GM21576 (cell line): ENCODE measurements around the gene OR10AG1.

Source experiments
- ATAC-seq: cut with Tn5 transposase; IDR thresholded peaks from one replicate; pipeline ENCODE4 v1.9.1; 2021; ENCODE audit warnings: mild to moderate bottlenecking, moderate library complexity; ENCODE audit not compliant: unreplicated experiment

The OR10AG1 gene

GRCh38 chr11:55969845-55970244 is at the start of gene OR10AG1:
OR10AG1 (minus strand) TSS chr11:55969945; CDS start chr11:55969907, 38 bp downstream.
- ATAC-seq, result no peak

- no peak for ATAC-seq
Measured at GRCh38 chr11:56013805-56014204, 44.1 kb upstream of the OR10AG1 start.

- ATAC-seq, result no peak
Measured at GRCh38 chr11:56010716-56011115, 41.0 kb upstream of the OR10AG1 start.

- no peak for ATAC-seq
Measured at GRCh38 chr11:55994525-55994924, 24.8 kb upstream of the OR10AG1 start, which contains the start of gene OR5F1. OR5F1 (minus strand) TSS chr11:55994625; CDS start chr11:55994625, 0 bp downstream.

- ATAC-seq, result no peak
Measured at GRCh38 chr11:55970935-55971334, 1.2 kb upstream of the OR10AG1 start.

GRCh38 chr11:55967914-55968313 is 1.8 kb downstream of the OR10AG1 start:
- no peak for ATAC-seq

GRCh38 chr11:55966391-55966790 is 3.4 kb downstream of the OR10AG1 start:
- no peak for ATAC-seq

- ATAC-seq, result no peak
Measured at GRCh38 chr11:55956521-55956920, 13.2 kb downstream of the OR10AG1 start.

GRCh38 chr11:55949330-55949729 is 20.4 kb downstream of the OR10AG1 start:
- no peak for ATAC-seq

GRCh38 chr11:55942785-55943392 is 26.9 kb downstream of the OR10AG1 start:
- ATAC-seq, result no peak

- ATAC-seq, result no peak
Measured at GRCh38 chr11:55936300-55936699, 33.4 kb downstream of the OR10AG1 start, which contains the start of gene OR5I1. OR5I1 (minus strand) TSS chr11:55936400; CDS start chr11:55936400, 0 bp downstream.

- ATAC-seq, result no peak
Measured at GRCh38 chr11:55920537-55920936, 49.2 kb downstream of the OR10AG1 start.
